Measurements from ENCODE around the gene NR1H4.
"Not testable (repeated sequence)": the region's sequence is repeated elsewhere in the genome, so short reads cannot be mapped to it uniquely, and the experiment has no call there.

The NR1H4 gene

GRCh38 chr12:100484891-100485471 is 11.3 kb downstream of the NR1H4 start:
- no peak overlapping the region for H3K27ac Mint-ChIP-seq
- no peaks in the 10 kb centered on the region for H3K36me3 Mint-ChIP-seq (ENCODE audit: low read depth)
- H3K4me3 Mint-ChIP-seq: no peak overlapping the region
- H3K27me3 Mint-ChIP-seq (ENCODE audit: low read depth): no peaks in the 10 kb centered on the region
- DNase-seq (ENCODE audit: low spot score): no peak
- H3K9me3 Mint-ChIP-seq: no peaks in the 10 kb centered on the region
- no peaks in the 10 kb centered on the region for H3K4me1 Mint-ChIP-seq (ENCODE audit: low read depth)

GRCh38 chr12:100485983-100486382 is 12.3 kb downstream of the NR1H4 start:
- H3K9me3 Mint-ChIP-seq: no peaks in the 10 kb centered on the region

GRCh38 chr12:100489251-100489820 is 15.7 kb downstream of the NR1H4 start:
- Mint-ChIP-seq H3K27ac (no peak overlapping the region), H3K36me3 (ENCODE audit: low read depth) (no peaks in the 10 kb centered on the region), H3K27me3 (ENCODE audit: low read depth) (no peaks in the 10 kb centered on the region), H3K9me3 (no peaks in the 10 kb centered on the region), H3K4me1 (ENCODE audit: low read depth) (no peaks in the 10 kb centered on the region), H3K4me3 (no peak overlapping the region)
- no peak for DNase-seq (ENCODE audit: low spot score)

More at GRCh38 chr12:100485983-100486382, 12.3 kb downstream of the NR1H4 start:
- Mint-ChIP-seq H3K27me3 (ENCODE audit: low read depth) (no peaks in the 10 kb centered on the region), H3K36me3 (ENCODE audit: low read depth) (no peaks in the 10 kb centered on the region), H3K4me1 (ENCODE audit: low read depth) (no peaks in the 10 kb centered on the region), H3K27ac (no peak overlapping the region), H3K4me3 (no peak overlapping the region)
- no peak for DNase-seq (ENCODE audit: low spot score)

DNA sequence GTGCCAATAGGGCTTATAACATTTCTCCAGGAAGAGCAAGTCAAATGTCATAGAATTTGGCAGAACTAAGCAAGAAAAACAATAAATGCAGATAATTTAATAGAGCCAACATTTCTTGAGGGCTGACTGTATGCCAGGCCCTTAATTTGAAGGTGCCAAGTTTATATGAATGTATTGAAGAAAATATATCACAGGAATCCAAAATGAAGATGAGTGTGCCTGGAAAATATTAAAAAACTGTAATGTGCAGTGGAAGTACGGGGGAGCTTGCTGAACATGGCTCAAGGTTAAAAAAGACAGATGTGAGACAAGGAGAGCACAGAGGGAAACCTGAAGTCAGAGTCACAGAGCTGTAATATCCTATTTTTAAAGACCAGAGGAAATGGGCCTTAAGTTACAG is 16.4 kb downstream of the NR1H4 start:
- H3K9me3 Mint-ChIP-seq: no peaks in the 10 kb centered on the region
- H3K27me3 Mint-ChIP-seq (ENCODE audit: low read depth): no peaks in the 10 kb centered on the region
- H3K4me1 Mint-ChIP-seq (ENCODE audit: low read depth): no peaks in the 10 kb centered on the region
- no peak for DNase-seq (ENCODE audit: low spot score)
- H3K36me3 Mint-ChIP-seq (ENCODE audit: low read depth): no peaks in the 10 kb centered on the region
- H3K27ac Mint-ChIP-seq: no peak overlapping the region
- H3K4me3 Mint-ChIP-seq: no peak overlapping the region

DNA sequence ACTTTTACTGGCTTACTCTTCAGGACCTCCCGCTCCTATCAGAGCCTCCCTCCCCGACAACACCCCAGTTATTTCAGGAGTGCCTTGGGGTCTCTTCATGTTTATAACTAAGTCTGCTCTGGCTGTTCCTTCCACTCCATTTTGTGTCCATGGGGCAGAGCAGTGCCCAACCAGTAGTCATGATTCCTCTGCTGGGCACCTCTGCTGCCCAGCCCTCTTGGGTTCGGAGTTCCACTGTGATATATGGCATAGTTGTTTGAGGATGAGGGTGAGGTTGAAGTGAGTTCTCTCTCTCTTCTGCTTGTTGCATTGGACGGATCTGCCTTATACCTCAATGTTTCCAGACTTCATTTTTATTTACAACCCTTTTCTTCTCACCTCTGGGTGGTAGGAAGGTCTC is 17.4 kb downstream of the NR1H4 start:
- no peak for DNase-seq (ENCODE audit: low spot score)
- Mint-ChIP-seq H3K4me3 (no peak overlapping the region), H3K9me3 (no peaks in the 10 kb centered on the region), H3K36me3 (ENCODE audit: low read depth) (no peaks in the 10 kb centered on the region), H3K4me1 (ENCODE audit: low read depth) (no peaks in the 10 kb centered on the region), H3K27ac (no peak overlapping the region), H3K27me3 (ENCODE audit: low read depth) (no peaks in the 10 kb centered on the region)

GRCh38 chr12:100493396-100494012 is 19.8 kb downstream of the NR1H4 start:
- no peaks in the 10 kb centered on the region for H3K27me3 Mint-ChIP-seq (ENCODE audit: low read depth)
- no peaks in the 10 kb centered on the region for H3K36me3 Mint-ChIP-seq (ENCODE audit: low read depth)
- no peaks in the 10 kb centered on the region for H3K9me3 Mint-ChIP-seq
- H3K4me3 Mint-ChIP-seq: no peak overlapping the region
- no peak for DNase-seq (ENCODE audit: low spot score)
- H3K4me1 Mint-ChIP-seq (ENCODE audit: low read depth): no peaks in the 10 kb centered on the region
- no peak overlapping the region for H3K27ac Mint-ChIP-seq

DNA sequence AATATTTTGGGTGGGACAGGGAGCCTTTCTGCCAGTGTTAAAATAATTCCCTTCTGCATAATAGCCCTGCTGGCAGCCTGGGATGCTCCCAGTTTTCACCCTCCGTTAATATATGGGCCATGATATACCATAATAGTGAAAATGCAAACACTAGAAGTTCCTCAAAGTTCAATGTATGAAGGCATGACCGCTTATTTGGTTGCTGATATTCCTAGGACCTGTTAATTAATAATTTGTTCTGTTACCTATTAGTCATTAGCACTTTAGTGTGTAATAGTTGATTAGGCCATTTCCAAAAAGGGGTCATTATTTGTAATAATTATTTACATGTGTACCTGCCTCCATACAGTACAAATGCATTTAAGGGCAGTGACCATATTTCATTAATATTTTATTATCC is 20.4 kb downstream of the NR1H4 start:
- Mint-ChIP-seq H3K36me3 (ENCODE audit: low read depth) (no peaks in the 10 kb centered on the region), H3K27me3 (ENCODE audit: low read depth) (no peaks in the 10 kb centered on the region), H3K4me1 (ENCODE audit: low read depth) (no peaks in the 10 kb centered on the region), H3K4me3 (no peak overlapping the region), H3K9me3 (no peaks in the 10 kb centered on the region), H3K27ac (no peak overlapping the region)
- no peak for DNase-seq (ENCODE audit: low spot score)

- Mint-ChIP-seq H3K4me1 (ENCODE audit: low read depth) (no peaks in the 10 kb centered on the region), H3K27ac (no peak overlapping the region), H3K27me3 (ENCODE audit: low read depth) (no peaks in the 10 kb centered on the region), H3K4me3 (no peak overlapping the region), H3K9me3 (no peaks in the 10 kb centered on the region), H3K36me3 (ENCODE audit: low read depth) (no peaks in the 10 kb centered on the region)
- no peak for DNase-seq (ENCODE audit: low spot score)
Measured at GRCh38 chr12:100494538-100494937, 20.9 kb downstream of the NR1H4 start.

- Mint-ChIP-seq H3K9me3 (no peaks in the 10 kb centered on the region), H3K4me1 (ENCODE audit: low read depth) (no peaks in the 10 kb centered on the region), H3K36me3 (ENCODE audit: low read depth) (no peaks in the 10 kb centered on the region), H3K4me3 (no peak overlapping the region), H3K27ac (no peak overlapping the region), H3K27me3 (ENCODE audit: low read depth) (no peaks in the 10 kb centered on the region)
- DNase-seq (ENCODE audit: low spot score): no peak
Measured at GRCh38 chr12:100497105-100497795, 23.6 kb downstream of the NR1H4 start.

DNA sequence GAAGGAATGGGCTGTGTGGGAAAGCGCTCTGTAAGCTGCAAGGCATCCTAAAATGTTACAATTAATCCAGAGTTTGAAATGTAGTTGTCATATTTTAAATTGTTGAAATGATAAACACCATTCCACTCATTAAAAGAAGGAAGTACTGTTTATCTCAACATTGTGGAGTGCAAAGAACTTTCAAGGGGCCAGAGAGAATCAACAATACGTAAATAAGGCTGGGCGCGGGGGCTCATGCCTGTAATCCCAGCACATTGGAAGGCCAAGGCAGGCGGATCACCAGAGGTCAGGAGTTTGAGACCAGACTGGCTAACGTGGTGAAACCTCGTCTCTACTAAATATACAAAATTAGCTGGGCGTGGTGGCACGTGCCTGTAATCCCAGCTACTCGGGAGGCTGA is 24.5 kb downstream of the NR1H4 start:
- no peaks in the 10 kb centered on the region for H3K4me1 Mint-ChIP-seq (ENCODE audit: low read depth)
- H3K27me3 Mint-ChIP-seq (ENCODE audit: low read depth): no peaks in the 10 kb centered on the region
- H3K4me3 Mint-ChIP-seq: no peak overlapping the region
- no peak overlapping the region for H3K27ac Mint-ChIP-seq
- no peaks in the 10 kb centered on the region for H3K36me3 Mint-ChIP-seq (ENCODE audit: low read depth)
- DNase-seq (ENCODE audit: low spot score): no peak
- no peaks in the 10 kb centered on the region for H3K9me3 Mint-ChIP-seq

- H3K27ac Mint-ChIP-seq: no peak overlapping the region
- H3K9me3 Mint-ChIP-seq: no peaks in the 10 kb centered on the region
- no peaks in the 10 kb centered on the region for H3K27me3 Mint-ChIP-seq (ENCODE audit: low read depth)
- H3K4me3 Mint-ChIP-seq: no peak overlapping the region
- DNase-seq (ENCODE audit: low spot score): no peak
- no peaks in the 10 kb centered on the region for H3K36me3 Mint-ChIP-seq (ENCODE audit: low read depth)
- H3K4me1 Mint-ChIP-seq (ENCODE audit: low read depth): no peaks in the 10 kb centered on the region
Measured at GRCh38 chr12:100499416-100499815, 25.8 kb downstream of the NR1H4 start.

- not testable (repeated sequence) for H3K4me3 Mint-ChIP-seq; H3K36me3 Mint-ChIP-seq (ENCODE audit: low read depth); H3K27me3 Mint-ChIP-seq (ENCODE audit: low read depth); DNase-seq (ENCODE audit: low spot score); H3K4me1 Mint-ChIP-seq (ENCODE audit: low read depth); H3K27ac Mint-ChIP-seq; H3K9me3 Mint-ChIP-seq
Measured at GRCh38 chr12:100502718-100503117, 29.1 kb downstream of the NR1H4 start.

DNA sequence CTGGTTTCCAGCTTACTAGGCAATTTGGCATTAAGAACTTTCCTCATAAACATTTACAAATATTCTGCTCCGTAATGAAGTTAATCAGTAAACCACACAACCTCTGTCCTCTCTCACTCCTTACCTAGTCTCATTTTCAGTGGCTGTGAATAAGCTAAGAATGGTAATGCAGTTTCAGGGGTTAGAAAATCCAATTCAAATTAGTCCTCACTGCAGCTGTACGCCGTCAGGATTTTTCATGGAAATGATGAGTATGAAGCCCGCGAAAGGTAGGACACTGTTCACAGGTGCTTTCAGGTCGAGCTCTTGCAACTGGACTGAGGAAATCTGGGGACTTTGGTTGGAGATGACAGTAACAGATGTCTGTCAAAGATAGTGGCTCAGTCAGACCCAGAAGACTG is 29.6 kb downstream of the NR1H4 start:
- H3K4me1 Mint-ChIP-seq (ENCODE audit: low read depth): no peaks in the 10 kb centered on the region
- H3K9me3 Mint-ChIP-seq: no peaks in the 10 kb centered on the region
- H3K4me3 Mint-ChIP-seq: no peak overlapping the region
- no peak overlapping the region for H3K27ac Mint-ChIP-seq
- no peaks in the 10 kb centered on the region for H3K36me3 Mint-ChIP-seq (ENCODE audit: low read depth)
- DNase-seq (ENCODE audit: low spot score): no peak
- no peaks in the 10 kb centered on the region for H3K27me3 Mint-ChIP-seq (ENCODE audit: low read depth)

DNA sequence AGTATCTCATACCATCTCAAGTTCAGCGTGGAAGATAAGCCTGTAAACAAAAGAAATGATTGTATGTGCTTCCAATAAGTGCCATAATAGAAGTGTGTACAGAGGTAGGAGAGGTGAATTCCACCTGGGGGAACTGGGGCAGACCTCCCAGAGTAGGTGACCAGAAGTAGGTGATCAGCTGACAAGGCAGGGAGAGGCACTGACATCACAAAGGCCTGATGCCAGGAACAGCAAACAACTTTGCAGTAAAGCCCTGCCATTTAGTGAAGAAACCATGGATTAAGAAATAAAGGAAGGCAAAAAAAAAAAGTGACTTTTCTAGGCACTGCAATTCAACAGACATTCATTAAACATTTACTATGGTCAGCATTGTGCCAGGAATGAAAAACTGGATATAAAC is 31.1 kb downstream of the NR1H4 start:
- Mint-ChIP-seq H3K27me3 (ENCODE audit: low read depth) (no peaks in the 10 kb centered on the region), H3K9me3 (no peaks in the 10 kb centered on the region), H3K27ac (no peak overlapping the region), H3K36me3 (ENCODE audit: low read depth) (no peaks in the 10 kb centered on the region), H3K4me1 (ENCODE audit: low read depth) (no peaks in the 10 kb centered on the region), H3K4me3 (no peak overlapping the region)
- DNase-seq (ENCODE audit: low spot score): no peak

Measured in T-helper 2 cell treated with Interferon-gamma antibody and Interleukin-4, amounts not matched to agents 5 μg/mL and 100 μg/mL, for 36 hours (primary cell).